ENCODE results near the gene DQX1.

DQX1 gene

GRCh38 chr2:74569686-74570085 lies 43.7 kb upstream of the DQX1 start:
- no peak for ATAC-seq
- TF ChIP-seq ZC3H10 (CRISPR knock-in tag; IDR thresholded peaks at IDR 0.05) (no peak), CREB5 (CRISPR knock-in tag; IDR thresholded peaks at IDR 0.05; ENCODE audit: low read depth) (no peak), TCF4 (CRISPR knock-in tag; IDR thresholded peaks at IDR 0.05; ENCODE audit: borderline replicate concordance) (no peak), ZNF565 (CRISPR knock-in tag; conservative IDR thresholded peaks at IDR 0.05; ENCODE audit: low read depth) (no peak), OSR1 (CRISPR knock-in tag; IDR thresholded peaks at IDR 0.05) (no peak), SNAI2 (CRISPR knock-in tag; IDR thresholded peaks at IDR 0.05) (no peak), ZNF8 (CRISPR knock-in tag; IDR thresholded peaks at IDR 0.05) (no peak), GLIS3 (CRISPR knock-in tag; IDR thresholded peaks at IDR 0.05) (no peak), ESRRG (CRISPR knock-in tag; IDR thresholded peaks at IDR 0.05) (no peak), BACH2 (CRISPR knock-in tag; IDR thresholded peaks at IDR 0.05; ENCODE audit: borderline replicate concordance) (no peak), PPARA (CRISPR knock-in tag; IDR thresholded peaks at IDR 0.05; ENCODE audit: borderline replicate concordance) (no peak), RARB (CRISPR knock-in tag; IDR thresholded peaks at IDR 0.05) (no peak), ZFP30 (CRISPR knock-in tag; IDR thresholded peaks at IDR 0.05) (no peak), ZNF70 (CRISPR knock-in tag; IDR thresholded peaks at IDR 0.05) (no peak), ZFP3 (CRISPR knock-in tag; IDR thresholded peaks at IDR 0.05) (no peak)

- peak; percentile 56 for ATAC-seq
- TF ChIP-seq PATZ1 (CRISPR knock-in tag; IDR thresholded peaks at IDR 0.05; ENCODE audit: borderline replicate concordance) (no peak), ESRRG (CRISPR knock-in tag; IDR thresholded peaks at IDR 0.05) (no peak), ZNF8 (CRISPR knock-in tag; IDR thresholded peaks at IDR 0.05) (no peak), ZC3H10 (CRISPR knock-in tag; IDR thresholded peaks at IDR 0.05) (no peak), OSR1 (CRISPR knock-in tag; IDR thresholded peaks at IDR 0.05) (no peak), ZNF565 (CRISPR knock-in tag; conservative IDR thresholded peaks at IDR 0.05; ENCODE audit: low read depth) (no peak), BACH2 (CRISPR knock-in tag; IDR thresholded peaks at IDR 0.05; ENCODE audit: borderline replicate concordance) (no peak), ISL1 (CRISPR knock-in tag; IDR thresholded peaks at IDR 0.05) (no peak; the same call in 1 of the 2 replicates), TSHZ2 (CRISPR knock-in tag; IDR thresholded peaks at IDR 0.05) (no peak), ZFP30 (CRISPR knock-in tag; IDR thresholded peaks at IDR 0.05) (no peak), GLIS3 (CRISPR knock-in tag; IDR thresholded peaks at IDR 0.05) (no peak), CREB5 (CRISPR knock-in tag; IDR thresholded peaks at IDR 0.05; ENCODE audit: low read depth) (no peak), POU6F1 (CRISPR knock-in tag; IDR thresholded peaks at IDR 0.05; ENCODE audit: borderline replicate concordance, low read depth) (no peak), CSRNP3 (CRISPR knock-in tag; IDR thresholded peaks at IDR 0.05) (no peak), ZNF70 (CRISPR knock-in tag; IDR thresholded peaks at IDR 0.05) (no peak), SNAI2 (CRISPR knock-in tag; IDR thresholded peaks at IDR 0.05) (no peak), TOX (CRISPR knock-in tag; IDR thresholded peaks at IDR 0.05; ENCODE audit: borderline replicate concordance) (no peak), ARNTL (CRISPR knock-in tag; IDR thresholded peaks at IDR 0.05; ENCODE audit: borderline replicate concordance, low read depth) (no peak), CSDC2 (CRISPR knock-in tag; IDR thresholded peaks at IDR 0.05) (no peak), ZFP3 (CRISPR knock-in tag; IDR thresholded peaks at IDR 0.05) (no peak)
These were observed 41.9 kb upstream of the DQX1 start for GRCh38 chr2:74567881-74568280.

All from SK-N-SH treated with all-trans-retinoic acid at 6 μM for 48 hours (cell line).